Measurements from ENCODE around the gene ARF4.
"Not testable (repeated sequence)": the region's sequence is repeated elsewhere in the genome, so short reads cannot be mapped to it uniquely, and the experiment has no call there.

ARF4 gene

GRCh38 chr3:57597127-57597923 lies at the start of gene ARF4:
ARF4 (minus strand) TSS chr3:57597344; CDS start chr3:57597140, 204 bp downstream.
- peak within 1 kb of the TSS; percentile 99 for H3K27ac ChIP-seq

GRCh38 chr3:57646723-57647122 lies 49.6 kb upstream of the ARF4 start:
- peak overlapping the region; percentile 38 for H3K27ac ChIP-seq
- DNase-seq (ENCODE audit: low read depth, low spot score) = peak; percentile 44

More at GRCh38 chr3:57597127-57597923, at the start of gene ARF4:
- peak; percentile 98 for DNase-seq (ENCODE audit: low read depth, low spot score)

- no peak overlapping the region for H3K27ac ChIP-seq
- no peak for DNase-seq (ENCODE audit: low read depth, low spot score)
Observed at GRCh38 chr3:57644740-57645139, 47.6 kb upstream of the ARF4 start.

- DNase-seq (ENCODE audit: low read depth, low spot score) = no peak
- no peak overlapping the region for H3K27ac ChIP-seq
Observed at GRCh38 chr3:57637391-57637790, 40.2 kb upstream of the ARF4 start.

- H3K27ac ChIP-seq; DNase-seq (ENCODE audit: low read depth, low spot score): not testable (repeated sequence)
Observed at GRCh38 chr3:57634259-57634658, 37.1 kb upstream of the ARF4 start.

GRCh38 chr3:57627976-57628375 lies 30.8 kb upstream of the ARF4 start:
- no peak for DNase-seq (ENCODE audit: low read depth, low spot score)
- H3K27ac ChIP-seq = no peak overlapping the region

GRCh38 chr3:57624801-57625200 lies 27.7 kb upstream of the ARF4 start:
- H3K27ac ChIP-seq = no peak overlapping the region
- no peak for DNase-seq (ENCODE audit: low read depth, low spot score)

- H3K27ac ChIP-seq = no peak overlapping the region
- DNase-seq (ENCODE audit: low read depth, low spot score) = no peak
Observed at GRCh38 chr3:57622362-57622761, 25.2 kb upstream of the ARF4 start.

GRCh38 chr3:57617739-57618138 lies 20.6 kb upstream of the ARF4 start:
- H3K27ac ChIP-seq = no peak overlapping the region
- DNase-seq (ENCODE audit: low read depth, low spot score) = no peak

GRCh38 chr3:57616233-57616632 lies 19.1 kb upstream of the ARF4 start:
- DNase-seq (ENCODE audit: low read depth, low spot score) = no peak
- no peak overlapping the region for H3K27ac ChIP-seq

- DNase-seq (ENCODE audit: low read depth, low spot score) = not testable (repeated sequence)
Observed at GRCh38 chr3:57611870-57612269, 14.7 kb upstream of the ARF4 start.

GRCh38 chr3:57605683-57606082 lies 8.5 kb upstream of the ARF4 start:
- no peak overlapping the region for H3K27ac ChIP-seq
- no peak for DNase-seq (ENCODE audit: low read depth, low spot score)

More at GRCh38 chr3:57611870-57612269, 14.7 kb upstream of the ARF4 start:
- not testable (repeated sequence) for H3K27ac ChIP-seq

- DNase-seq (ENCODE audit: low read depth, low spot score) = no peak
- no peak overlapping the region for H3K27ac ChIP-seq
Observed at GRCh38 chr3:57604971-57605370, 7.8 kb upstream of the ARF4 start.

GRCh38 chr3:57600195-57600594 lies 3.1 kb upstream of the ARF4 start:
- no peak overlapping the region for H3K27ac ChIP-seq
- DNase-seq (ENCODE audit: low read depth, low spot score) = no peak

- peak overlapping the region; percentile 99 for H3K27ac ChIP-seq
- DNase-seq (ENCODE audit: low read depth, low spot score) = no peak
Observed at GRCh38 chr3:57598765-57599360, 1.7 kb upstream of the ARF4 start.

- H3K27ac ChIP-seq = peak overlapping the region; percentile 99
- DNase-seq (ENCODE audit: low read depth, low spot score) = peak; percentile 48
Observed at GRCh38 chr3:57596495-57597126, 533 bp downstream of the ARF4 start.

GRCh38 chr3:57594576-57594975 lies 2.6 kb downstream of the ARF4 start:
- DNase-seq (ENCODE audit: low read depth, low spot score) = no peak
- peak overlapping the region; percentile 99 for H3K27ac ChIP-seq

GRCh38 chr3:57594144-57594543 lies 3.0 kb downstream of the ARF4 start:
- DNase-seq (ENCODE audit: low read depth, low spot score) = no peak
- no peak overlapping the region for H3K27ac ChIP-seq

GRCh38 chr3:57592306-57592705 lies 4.8 kb downstream of the ARF4 start:
- no peak overlapping the region for H3K27ac ChIP-seq
- DNase-seq (ENCODE audit: low read depth, low spot score) = no peak

- DNase-seq (ENCODE audit: low read depth, low spot score) = no peak
- no peak overlapping the region for H3K27ac ChIP-seq
Observed at GRCh38 chr3:57587905-57588304, 9.2 kb downstream of the ARF4 start.

- DNase-seq (ENCODE audit: low read depth, low spot score) = no peak
- H3K27ac ChIP-seq = no peak overlapping the region
Observed at GRCh38 chr3:57586778-57587177, 10.4 kb downstream of the ARF4 start.
